ENCODE results near the gene TNIK. TPM values are rescaled to one million over a fixed set of nuclear protein-coding genes. Genes with fewer than 3 reads are reported as not detected.

The TNIK gene
- total RNA-seq, 2 experiments from 2014 or later: 55.2 to 56.9 TPM

DNA sequence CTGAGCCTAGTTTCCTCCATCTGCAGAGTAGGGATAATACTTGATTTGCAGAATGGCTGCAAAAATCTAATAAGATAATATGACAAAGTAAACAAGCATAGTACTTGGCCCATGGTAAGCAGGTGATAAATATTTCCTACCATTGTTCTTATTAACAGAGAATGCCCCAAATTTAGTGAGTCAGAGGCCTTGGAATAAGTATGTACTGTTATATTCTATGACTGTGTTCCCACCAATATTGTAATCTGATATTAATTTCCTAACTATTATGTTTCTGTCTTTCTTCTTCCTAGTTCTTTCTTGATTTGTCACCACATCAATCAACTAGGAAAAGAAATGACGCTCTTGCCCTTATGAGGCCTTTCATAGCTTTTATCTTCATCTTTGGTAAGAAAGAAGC lies 255.3 kb downstream of the TNIK start:
- H3K27me3 Mint-ChIP-seq: no peaks in the 10 kb centered on the region
- peaks cover 49% of the 10 kb centered on the region for H3K36me3 Mint-ChIP-seq (ENCODE audit: low read depth)
- H3K27ac Mint-ChIP-seq: no peak overlapping the region
- POLR2A ChIA-PET: no interaction called here
- H3K9me3 Mint-ChIP-seq: peaks cover 8% of the 10 kb centered on the region
- CTCF ChIA-PET: interaction anchor here (1.3 kb wide), 1 partner anchor 19 kb away, joined by 3 read pairs; no protein-coding TSS in a partner anchor
- DNase-seq: no peak
- no peak overlapping the region for H3K4me3 Mint-ChIP-seq
- H3K4me1 Mint-ChIP-seq: peaks cover 8% of the 10 kb centered on the region

DNA sequence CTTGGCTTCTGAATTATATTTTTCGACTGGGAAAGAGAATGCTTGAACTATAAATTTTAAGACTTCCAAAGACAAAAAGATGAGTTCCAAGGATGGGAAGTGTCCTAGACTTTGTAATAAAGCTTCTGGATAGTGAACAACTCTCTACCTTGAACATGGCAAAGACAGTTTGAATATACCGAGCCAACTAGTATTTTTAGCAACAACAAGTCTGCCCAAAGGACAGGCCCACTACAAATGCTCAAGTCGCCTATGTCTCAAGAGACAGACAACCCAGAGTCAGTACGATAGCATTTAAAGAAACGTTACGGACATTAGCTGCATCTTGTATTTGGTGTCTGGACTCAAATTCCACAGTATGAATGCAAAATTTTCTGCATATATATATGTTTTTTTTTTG lies 258.4 kb downstream of the TNIK start:
- CTCF ChIA-PET: no interaction called here
- POLR2A ChIA-PET: no interaction called here

DNA sequence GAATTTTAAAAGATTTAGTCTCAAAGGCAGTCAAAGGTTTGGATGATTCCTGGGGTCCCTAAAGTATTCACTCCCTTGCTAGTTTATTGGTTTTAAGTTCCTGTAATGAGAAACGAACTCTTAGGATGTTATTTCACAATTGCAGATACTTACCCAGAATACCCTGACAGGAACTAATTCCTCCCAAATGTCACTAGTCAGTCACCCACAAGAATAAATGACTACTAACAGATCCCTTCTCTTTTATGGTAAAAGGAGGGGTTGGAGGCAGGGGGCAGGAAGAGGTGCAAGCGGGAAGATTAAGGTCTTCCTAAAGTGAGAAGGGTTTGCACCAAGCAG lies 259.5 kb downstream of the TNIK start:
- peaks cover 58% of the 10 kb centered on the region for H3K36me3 Mint-ChIP-seq (ENCODE audit: low read depth)
- CTCF ChIA-PET: no interaction called here
- POLR2A ChIA-PET: no interaction called here
- H3K27ac Mint-ChIP-seq: no peak overlapping the region
- no peak for DNase-seq
- H3K4me3 Mint-ChIP-seq: no peak overlapping the region
- peaks cover 12% of the 10 kb centered on the region for H3K9me3 Mint-ChIP-seq
- H3K4me1 Mint-ChIP-seq: peaks cover 10% of the 10 kb centered on the region
- H3K27me3 Mint-ChIP-seq: no peaks in the 10 kb centered on the region

More for the DNA sequence above, 258.4 kb downstream of the TNIK start:
- no peak for DNase-seq
- Mint-ChIP-seq H3K9me3 (peaks cover 13% of the 10 kb centered on the region), H3K4me3 (no peak overlapping the region), H3K27me3 (no peaks in the 10 kb centered on the region), H3K27ac (no peak overlapping the region), H3K4me1 (peaks cover 17% of the 10 kb centered on the region), H3K36me3 (ENCODE audit: low read depth) (peaks cover 62% of the 10 kb centered on the region)

DNA sequence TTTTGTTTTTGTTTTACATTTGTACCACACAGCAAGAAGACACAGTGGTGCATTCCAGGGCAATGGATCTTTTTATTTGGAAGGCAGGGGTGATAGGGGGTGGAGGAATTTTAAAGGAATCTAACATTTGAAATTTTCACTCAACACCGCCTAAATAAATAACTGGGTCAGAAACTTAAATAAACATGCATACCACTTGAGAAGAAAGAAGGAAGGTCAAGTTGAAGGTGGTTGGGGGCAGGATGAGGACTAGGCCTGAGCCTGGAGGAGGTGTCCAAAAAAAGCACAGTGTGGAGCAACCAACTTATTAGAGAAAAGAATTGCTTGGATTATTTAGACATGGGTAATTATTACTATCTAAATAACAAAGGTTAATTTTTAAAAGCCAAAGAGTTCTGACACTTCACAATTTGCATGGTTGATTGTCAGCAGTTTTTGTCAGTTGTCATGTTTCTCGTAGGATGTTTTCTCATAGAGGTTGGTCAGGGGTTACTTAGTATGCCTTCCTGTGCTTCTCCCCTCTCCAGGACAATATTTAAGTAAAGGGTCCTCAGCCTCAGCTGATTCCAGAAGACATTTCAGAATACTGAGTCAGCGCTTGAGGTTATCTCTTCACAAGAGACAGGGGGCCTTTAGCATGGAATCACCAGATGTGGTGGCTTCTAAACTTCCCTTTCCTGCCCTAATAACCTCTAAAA lies 260.0 kb downstream of the TNIK start:
- Mint-ChIP-seq H3K9me3 (peaks cover 10% of the 10 kb centered on the region), H3K27ac (no peak overlapping the region), H3K27me3 (no peaks in the 10 kb centered on the region), H3K4me3 (no peak overlapping the region), H3K36me3 (ENCODE audit: low read depth) (peaks cover 53% of the 10 kb centered on the region), H3K4me1 (peaks cover 10% of the 10 kb centered on the region)
- ChIA-PET POLR2A (no interaction called here), CTCF (no interaction called here)
- no peak for DNase-seq

DNA sequence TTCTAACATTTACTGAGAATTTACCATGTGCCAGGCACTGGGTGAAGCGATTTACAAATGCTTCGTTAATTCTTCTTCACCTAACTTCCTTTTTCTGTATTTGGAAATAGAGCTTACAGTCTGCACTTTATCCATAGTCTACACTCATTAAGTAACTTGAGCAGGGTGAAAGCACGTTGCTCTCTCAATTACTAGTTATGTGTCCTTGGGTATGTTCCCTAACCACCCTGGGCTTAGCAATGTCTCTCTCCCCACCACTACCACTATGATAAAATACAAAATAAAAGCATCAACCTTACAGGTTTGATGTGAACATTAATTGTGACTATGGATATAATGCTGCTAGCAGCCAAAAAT lies 260.8 kb downstream of the TNIK start:
- no peak overlapping the region for H3K4me3 Mint-ChIP-seq
- no peaks in the 10 kb centered on the region for H3K27me3 Mint-ChIP-seq
- H3K9me3 Mint-ChIP-seq: peaks cover 10% of the 10 kb centered on the region
- no peak overlapping the region for H3K27ac Mint-ChIP-seq
- DNase-seq: no peak
- H3K36me3 Mint-ChIP-seq (ENCODE audit: low read depth): peaks cover 47% of the 10 kb centered on the region
- H3K4me1 Mint-ChIP-seq: peaks cover 10% of the 10 kb centered on the region
- ChIA-PET POLR2A (no interaction called here), CTCF (interaction anchor here (0.9 kb wide), 1 partner anchor 24 kb away, joined by 3 read pairs; no protein-coding TSS in a partner anchor)

DNA sequence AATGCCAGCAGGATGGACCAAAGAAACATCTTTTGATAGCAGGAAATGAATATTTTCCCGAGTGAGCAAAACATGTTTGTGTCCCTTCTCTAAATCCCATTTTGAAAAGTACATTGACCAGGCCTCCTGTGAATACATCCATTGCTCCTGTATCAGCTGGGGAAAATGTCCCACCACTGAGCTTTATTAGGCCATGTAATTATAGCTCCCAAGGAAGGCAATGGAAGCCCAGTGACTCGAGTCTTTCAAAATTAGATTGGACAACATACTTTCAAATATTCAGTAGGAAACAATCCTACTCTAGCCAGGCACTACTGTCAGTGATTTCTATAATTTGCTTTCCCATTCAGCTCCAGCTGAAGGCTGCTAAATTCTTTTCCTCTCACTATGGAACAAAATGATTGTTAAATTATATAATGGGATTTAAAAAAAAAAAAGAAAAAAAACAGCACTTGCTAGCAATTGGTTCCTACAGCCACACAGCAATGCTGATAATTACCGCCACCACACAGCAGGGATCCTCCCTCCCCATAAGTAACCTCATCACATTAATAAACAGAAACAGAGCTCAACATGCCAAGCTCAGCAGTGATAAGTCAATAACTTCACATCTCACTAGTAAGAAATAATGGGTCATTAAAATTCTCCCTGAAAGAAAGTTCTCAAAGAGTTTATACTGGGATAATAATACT lies 261.3 kb downstream of the TNIK start:
- Mint-ChIP-seq H3K4me1 (peaks cover 10% of the 10 kb centered on the region), H3K27ac (no peak overlapping the region), H3K4me3 (no peak overlapping the region), H3K27me3 (no peaks in the 10 kb centered on the region), H3K36me3 (ENCODE audit: low read depth) (peaks cover 52% of the 10 kb centered on the region), H3K9me3 (peaks cover 12% of the 10 kb centered on the region)
- ChIA-PET POLR2A (no interaction called here), CTCF (interaction anchor here (0.9 kb wide), 1 partner anchor 24 kb away, joined by 3 read pairs; no protein-coding TSS in a partner anchor)
- DNase-seq: no peak

DNA sequence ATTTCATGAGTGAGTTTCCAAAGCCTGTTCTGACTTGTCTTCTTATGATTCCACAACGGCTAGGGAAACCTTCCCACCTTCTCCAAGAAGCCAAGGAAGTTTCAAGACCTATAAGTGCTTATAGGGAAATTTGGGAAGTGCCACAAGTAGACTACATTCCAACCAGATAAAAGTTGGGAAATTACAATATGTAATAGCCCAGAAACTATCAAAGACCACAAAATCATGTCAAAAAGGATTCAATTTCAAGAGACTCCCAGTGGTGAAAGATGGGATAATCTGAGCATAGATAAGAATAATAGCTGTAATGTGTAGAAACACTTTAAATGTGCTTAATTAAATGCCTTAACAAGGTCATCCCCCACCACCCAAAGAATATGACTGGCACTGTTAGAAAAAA lies 264.5 kb downstream of the TNIK start:
- Mint-ChIP-seq H3K36me3 (ENCODE audit: low read depth) (peaks cover 46% of the 10 kb centered on the region), H3K4me3 (no peak overlapping the region), H3K9me3 (peaks cover 9% of the 10 kb centered on the region), H3K4me1 (peaks cover 11% of the 10 kb centered on the region), H3K27ac (no peak overlapping the region), H3K27me3 (no peaks in the 10 kb centered on the region)
- no peak for DNase-seq
- ChIA-PET CTCF (no interaction called here), POLR2A (no interaction called here)

DNA sequence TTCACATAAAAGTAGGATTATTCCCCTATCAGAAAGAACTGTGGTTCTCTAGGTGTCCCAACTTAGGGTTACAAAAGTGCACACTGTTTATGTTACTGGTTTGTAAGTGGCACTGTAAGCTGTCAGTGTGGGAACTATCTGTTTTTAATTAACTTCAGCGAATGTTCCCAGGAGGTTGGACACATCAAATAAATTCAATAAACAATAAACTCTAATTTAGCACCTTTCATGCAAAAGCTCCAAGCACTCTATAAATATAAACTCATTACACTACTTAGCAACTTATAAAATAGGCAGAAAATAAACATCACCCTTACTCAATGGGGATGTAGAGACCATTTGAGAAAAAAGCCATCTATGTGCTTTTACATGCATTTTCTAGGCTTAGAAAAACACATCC lies 265.2 kb downstream of the TNIK start:
- peaks cover 47% of the 10 kb centered on the region for H3K36me3 Mint-ChIP-seq (ENCODE audit: low read depth)
- H3K27me3 Mint-ChIP-seq: no peaks in the 10 kb centered on the region
- DNase-seq: no peak
- ChIA-PET POLR2A (no interaction called here), CTCF (no interaction called here)
- H3K9me3 Mint-ChIP-seq: peaks cover 9% of the 10 kb centered on the region
- no peak overlapping the region for H3K4me3 Mint-ChIP-seq
- no peak overlapping the region for H3K27ac Mint-ChIP-seq
- H3K4me1 Mint-ChIP-seq: peaks cover 14% of the 10 kb centered on the region

DNA sequence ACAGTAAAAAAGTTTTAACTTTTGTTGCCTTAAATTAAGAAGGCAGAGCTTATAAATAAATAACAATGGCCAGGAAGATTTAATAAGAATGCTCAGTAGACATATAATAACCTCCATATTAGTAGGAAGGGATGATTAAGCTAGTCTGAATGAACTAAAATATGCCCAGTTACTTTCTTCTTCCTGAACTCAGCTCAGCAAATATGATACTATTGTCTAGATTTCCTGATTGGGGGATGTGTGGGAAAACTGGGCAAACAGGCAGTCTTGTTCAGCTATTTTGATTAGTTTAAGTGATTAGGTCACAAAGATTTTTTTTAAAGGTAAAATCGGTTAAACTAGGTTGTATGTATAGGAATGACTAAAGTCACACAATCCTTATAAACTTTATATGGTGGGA lies 266.5 kb downstream of the TNIK start:
- peaks cover 50% of the 10 kb centered on the region for H3K36me3 Mint-ChIP-seq (ENCODE audit: low read depth)
- DNase-seq: no peak
- POLR2A ChIA-PET: no interaction called here

DNA sequence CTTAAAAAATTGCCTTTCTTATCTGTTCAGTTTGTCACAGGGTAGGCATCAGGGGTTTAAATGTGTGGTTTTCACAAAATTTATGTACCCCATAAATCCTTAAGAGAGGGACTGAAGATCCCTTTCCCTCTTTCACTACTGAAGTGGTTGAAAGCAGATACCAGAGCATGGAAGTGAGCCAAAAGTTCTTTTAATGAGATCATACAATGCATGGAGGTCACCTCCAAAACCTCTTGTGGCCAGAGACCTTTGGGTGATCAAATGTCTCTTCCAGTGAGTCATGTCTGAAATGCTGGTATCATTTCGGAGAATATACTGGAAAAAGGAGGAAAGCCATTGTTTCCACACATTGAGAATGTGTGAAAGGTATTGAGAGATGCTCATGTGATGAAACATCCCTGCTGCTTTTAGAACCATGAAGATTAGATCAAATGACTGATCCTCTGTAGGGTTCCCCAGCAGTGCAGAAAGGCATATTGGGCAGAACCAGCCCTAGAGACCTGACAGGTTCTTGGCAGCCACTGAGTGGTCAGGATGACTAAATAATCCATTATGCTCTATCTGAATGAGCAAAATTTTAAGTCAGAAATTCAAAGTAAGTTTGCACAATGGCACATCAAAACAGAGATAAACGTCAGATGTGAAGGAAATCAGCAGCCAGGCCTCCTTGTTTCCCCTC lies 267.9 kb downstream of the TNIK start:
- H3K27me3 Mint-ChIP-seq: no peaks in the 10 kb centered on the region
- DNase-seq: no peak

More for the DNA sequence above, 266.5 kb downstream of the TNIK start:
- Mint-ChIP-seq H3K27ac (no peak overlapping the region), H3K9me3 (peaks cover 9% of the 10 kb centered on the region), H3K27me3 (no peaks in the 10 kb centered on the region), H3K4me1 (peaks cover 23% of the 10 kb centered on the region), H3K4me3 (no peak overlapping the region)
- CTCF ChIA-PET: interaction anchor here (1.5 kb wide), 1 partner anchor 93 kb away, joined by 3 read pairs; no protein-coding TSS in a partner anchor

DNA sequence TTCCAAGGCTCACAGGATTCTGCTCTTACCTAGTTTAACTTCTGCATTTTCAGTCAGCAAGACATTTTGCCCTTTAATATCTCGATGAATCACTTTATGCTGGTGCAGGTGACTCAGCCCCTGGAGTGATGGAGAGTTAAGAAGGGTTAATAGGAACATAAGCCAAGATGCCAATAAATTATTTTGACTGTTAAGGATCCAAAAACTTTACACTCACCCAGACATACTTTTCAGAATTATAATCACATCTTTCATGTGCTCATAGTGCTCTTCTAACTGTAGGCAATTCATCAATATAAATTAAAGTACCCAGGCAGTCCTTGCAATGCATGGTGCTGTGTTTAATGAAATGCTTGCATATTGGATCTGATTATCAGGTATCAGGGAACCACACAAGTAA lies 269.5 kb downstream of the TNIK start:
- ChIA-PET POLR2A (no interaction called here), CTCF (no interaction called here)
- no peaks in the 10 kb centered on the region for H3K27me3 Mint-ChIP-seq
- no peak overlapping the region for H3K27ac Mint-ChIP-seq
- peaks cover 2% of the 10 kb centered on the region for H3K9me3 Mint-ChIP-seq
- H3K4me1 Mint-ChIP-seq: peaks cover 27% of the 10 kb centered on the region
- peaks cover 37% of the 10 kb centered on the region for H3K36me3 Mint-ChIP-seq (ENCODE audit: low read depth)
- no peak overlapping the region for H3K4me3 Mint-ChIP-seq
- no peak for DNase-seq

More for the DNA sequence above, 267.9 kb downstream of the TNIK start:
- ChIA-PET CTCF (interaction anchor here (0.7 to 1.5 kb wide), 2 partner anchors 15 to 94 kb away, joined by 3 read pairs; no protein-coding TSS in a partner anchor), POLR2A (no interaction called here)
- peaks cover 4% of the 10 kb centered on the region for H3K9me3 Mint-ChIP-seq
- H3K36me3 Mint-ChIP-seq (ENCODE audit: low read depth): peaks cover 43% of the 10 kb centered on the region
- no peak overlapping the region for H3K27ac Mint-ChIP-seq
- peaks cover 22% of the 10 kb centered on the region for H3K4me1 Mint-ChIP-seq
- no peak overlapping the region for H3K4me3 Mint-ChIP-seq

DNA sequence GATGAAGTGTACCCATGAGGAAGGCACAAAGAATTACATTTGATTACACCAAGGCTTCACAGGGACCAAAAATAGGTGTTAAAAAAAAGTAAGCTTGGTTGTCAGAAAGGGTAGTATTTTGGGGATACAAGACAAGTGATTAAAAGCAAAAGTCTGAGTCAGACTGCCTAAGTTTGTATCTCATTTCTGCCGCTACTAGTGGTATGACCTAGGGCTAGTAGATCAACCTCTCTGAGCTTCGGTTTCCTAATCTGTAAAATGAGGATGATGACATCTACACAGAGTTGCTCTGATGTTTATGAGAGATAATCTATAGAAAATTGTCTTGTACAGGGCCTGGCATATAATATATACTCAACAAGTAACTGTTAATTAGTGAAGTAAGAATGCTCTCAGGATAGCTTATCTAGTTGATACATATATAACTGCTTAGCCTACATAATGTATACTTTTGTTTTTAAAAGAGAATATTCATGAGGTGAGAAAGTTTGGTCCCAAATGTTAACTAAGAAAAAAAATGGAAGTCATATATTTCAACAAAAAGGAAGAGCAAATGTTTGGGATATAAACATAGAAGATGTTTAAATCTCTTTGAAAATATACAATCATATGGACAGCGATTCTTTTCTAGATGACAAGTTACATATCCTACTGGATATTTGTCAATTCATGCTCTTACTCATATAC lies 270.7 kb downstream of the TNIK start:
- POLR2A ChIA-PET: no interaction called here
- H3K4me1 Mint-ChIP-seq: peaks cover 37% of the 10 kb centered on the region
- no peaks in the 10 kb centered on the region for H3K27me3 Mint-ChIP-seq
- H3K4me3 Mint-ChIP-seq: no peak overlapping the region
- peaks cover 2% of the 10 kb centered on the region for H3K9me3 Mint-ChIP-seq
- peaks cover 37% of the 10 kb centered on the region for H3K36me3 Mint-ChIP-seq (ENCODE audit: low read depth)
- CTCF ChIA-PET: interaction anchor here (0.6 to 1.4 kb wide), 4 partner anchors 17 to 855 kb away, joined by 3 to 5 read pairs (median 4); no protein-coding TSS in a partner anchor
- no peak overlapping the region for H3K27ac Mint-ChIP-seq
- DNase-seq: no peak
